Measurements from ENCODE around the gene GPC6. TPM values are rescaled to one million over a fixed set of nuclear protein-coding genes. Genes with fewer than 3 reads are reported as not detected.

GPC6 gene
- total and polyA plus RNA-seq, 4 donors, result 5.9 to 29.1 (median 18.2) TPM

GRCh38 chr13:94371855-94372254 lies 1145.2 kb downstream of the GPC6 start:
- no peak overlapping the region for H3K9ac ChIP-seq (ENCODE audit: low read depth in 1 of 2, low read length in 2 of 2)
- 95% methylated on average over 3 of the region's 3 CpGs for WGBS
- H3K9me3 ChIP-seq (ENCODE audit: control insufficient read depth in 4 of 4, low read length in 3 of 4), result no peaks in the 10 kb centered on the region
- no peak for DNase-seq (ENCODE audit: low spot score)
- no peaks in the 10 kb centered on the region for H3K27me3 ChIP-seq (ENCODE audit: control insufficient read depth in 4 of 4, insufficient read depth in 4 of 4, low read length in 3 of 4)
- H3K27ac ChIP-seq (ENCODE audit: low read depth in 1 of 2, low read length in 2 of 2), result no peak overlapping the region
- no peaks in the 10 kb centered on the region for H3K36me3 ChIP-seq (ENCODE audit: control insufficient read depth in 4 of 4, insufficient read depth in 3 of 4, low read depth in 1 of 4, low read length in 3 of 4)
- no peak for TF ChIP-seq REST (IDR thresholded peaks at IDR 0.05)
- TF ChIP-seq CTCF (IDR thresholded peaks at IDR 0.05; ENCODE audit: low read depth, low read length, missing input control), result no peak
- TF ChIP-seq RXRA (IDR thresholded peaks at IDR 0.05), result no peak
- TF ChIP-seq FOXA2 (IDR thresholded peaks at IDR 0.05), result no peak
- no peak for TF ChIP-seq HNF4G (IDR thresholded peaks at IDR 0.05)
- no peak for TF ChIP-seq ZBTB33 (IDR thresholded peaks at IDR 0.05)
- no peak for TF ChIP-seq HNF4A (conservative IDR thresholded peaks at IDR 0.05)
- no peak for TF ChIP-seq NR2F2 (IDR thresholded peaks at IDR 0.05)
- no peak for TF ChIP-seq FOXA1 (IDR thresholded peaks at IDR 0.05)
- TF ChIP-seq YY1 (IDR thresholded peaks at IDR 0.05), result no peak
- no peak for TF ChIP-seq GABPA (IDR thresholded peaks at IDR 0.05 in 1 of 2, conservative IDR thresholded peaks at IDR 0.05 in 1 of 2)
- no peak for TF ChIP-seq EGR1 (IDR thresholded peaks at IDR 0.05; ENCODE audit: low read depth in 2 of 2)
- TF ChIP-seq ATF3 (IDR thresholded peaks at IDR 0.05), result no peak
- peaks cover 0 to 9% (median 6%) of the 10 kb centered on the region in 4 donors for H3K4me1 ChIP-seq (ENCODE audit: control insufficient read depth in 4 of 4, insufficient read depth in 4 of 4, low read length in 3 of 4)
- H3K4me3 ChIP-seq (ENCODE audit: low read depth in 1 of 3, low read length in 3 of 3), result no peak overlapping the region

- no peaks in the 10 kb centered on the region for H3K27me3 ChIP-seq (ENCODE audit: control insufficient read depth in 4 of 4, insufficient read depth in 4 of 4, low read length in 3 of 4)
- 92% methylated on average over 3 of the region's 3 CpGs for WGBS
Measured at GRCh38 chr13:94382517-94382916, 1155.9 kb downstream of the GPC6 start.

More at GRCh38 chr13:94382517-94382916, 1155.9 kb downstream of the GPC6 start:
- Histone ChIP-seq H3K9ac (ENCODE audit: low read depth in 1 of 2, low read length in 2 of 2) (no peak overlapping the region), H3K9me3 (ENCODE audit: control insufficient read depth in 4 of 4, low read length in 3 of 4) (no peaks in the 10 kb centered on the region), H3K4me3 (ENCODE audit: low read depth in 1 of 3, low read length in 3 of 3) (no peak overlapping the region), H3K36me3 (ENCODE audit: control insufficient read depth in 4 of 4, insufficient read depth in 3 of 4, low read depth in 1 of 4, low read length in 3 of 4) (peaks cover 0 to 3% (median 0%) of the 10 kb centered on the region in 4 donors), H3K27ac (ENCODE audit: low read depth in 1 of 2, low read length in 2 of 2) (no peak overlapping the region), H3K4me1 (ENCODE audit: control insufficient read depth in 4 of 4, insufficient read depth in 4 of 4, low read length in 3 of 4) (no peaks in the 10 kb centered on the region)
- no peak for TF ChIP-seq TAF1 (conservative IDR thresholded peaks at IDR 0.05)
- no peak for TF ChIP-seq RAD21 (IDR thresholded peaks at IDR 0.05)
- no peak for TF ChIP-seq GABPA (IDR thresholded peaks at IDR 0.05 in 1 of 2, conservative IDR thresholded peaks at IDR 0.05 in 1 of 2)
- no peak for TF ChIP-seq ZBTB33 (IDR thresholded peaks at IDR 0.05)
- TF ChIP-seq ATF3 (IDR thresholded peaks at IDR 0.05), result no peak
- TF ChIP-seq JUND (IDR thresholded peaks at IDR 0.05), result no peak
- no peak for TF ChIP-seq EGR1 (IDR thresholded peaks at IDR 0.05; ENCODE audit: low read depth in 2 of 2)
- TF ChIP-seq YY1 (IDR thresholded peaks at IDR 0.05), result no peak
- no peak for TF ChIP-seq FOXA2 (IDR thresholded peaks at IDR 0.05)
- TF ChIP-seq REST (IDR thresholded peaks at IDR 0.05), result no peak
- TF ChIP-seq NR2F2 (IDR thresholded peaks at IDR 0.05), result no peak
- TF ChIP-seq MAX (IDR thresholded peaks at IDR 0.05), result no peak
- TF ChIP-seq FOXA1 (IDR thresholded peaks at IDR 0.05), result no peak
- no peak for TF ChIP-seq HNF4A (conservative IDR thresholded peaks at IDR 0.05)
- DNase-seq (ENCODE audit: low spot score), result no peak

Measured in liver (tissue), 9 donors.